Right cardiac atrium (tissue), 5 donors: ENCODE results near the gene NPBWR2. TPM values are rescaled to one million over a fixed set of nuclear protein-coding genes. Genes with fewer than 3 reads are reported as not detected.
"Not testable (repeated sequence)": the region's sequence is repeated elsewhere in the genome, so short reads cannot be mapped to it uniquely, and the experiment has no call there.

Source experiments
- ATAC-seq, 2 donors: fragments of 200-7000 bp; cut with Tn5 transposase; one replicate each; pipeline versions ENCODE4 v1.8.0 to v1.9.1; 2020; ENCODE audit warnings: moderate library complexity in 2 of 2, mild to moderate bottlenecking in 1 of 2
- DNase-seq, 3 donors: peaks; one replicate each; pipeline ENCODE4 v3.0.0-alpha.2; 2020
- H3K27ac ChIP-seq: one replicate; pipeline ENCODE4 v1.5.1; 2013; ENCODE audit warnings: mild to moderate bottlenecking, low read length, control low read depth, moderate library complexity
- H3K27me3 ChIP-seq: one replicate; pipeline ENCODE4 v1.6.1; 2013; ENCODE audit not compliant: control insufficient read depth, insufficient read depth
- H3K4me1 ChIP-seq: one replicate; pipeline ENCODE4 v1.6.1; 2013; ENCODE audit warnings: low read length; ENCODE audit not compliant: control insufficient read depth, insufficient read depth
- H3K4me3 ChIP-seq: one replicate; pipeline ENCODE4 v1.5.1; 2013; ENCODE audit warnings: low read length, control low read depth
- H3K9me3 ChIP-seq: one replicate; pipeline ENCODE4 v1.6.1; 2013; ENCODE audit warnings: low read length; ENCODE audit not compliant: control insufficient read depth
- WGBS: extraction: QIAGEN DNeasy Blood & Tissue Kit; methylation state at CpG from one replicate; pipeline ENCODE4 v1.1.7; 2013; 5-methylcytosine and 5-hydroxymethylcytosine counted together
- intact Hi-C, 4 donors: fragments of 100-400 bp; cut with DNase I; formaldehyde crosslinking; loops; one replicate each; pipeline versions ENCODE4 v1.11.0 to v1.14.0; 2022 to 2023
- polyA plus RNA-seq: library from polyadenylated mRNA; stranded (reverse); fragments of 200-250 nt; gene quantifications from one replicate; pipeline ENCODE4 v1.2.3, GENCODE V29; 2013
- total RNA-seq, 4 donors: library from RNA; stranded (reverse); fragmentation: NEBNext Ultra II Directional; extraction: Animal tissue kit (Norgen Biotek cat#: 25700); gene quantifications; one replicate each; pipeline ENCODE4 v1.2.1, GENCODE V29; 2021
- donor health status: healthy with polysubstance abuse.
- donor health status: DM: no; HTN: yes; CAD: no.
- donor health status: DM: no; HTN: no; CAD: no.
- donor health status: DM: no; HTN: yes; CAD: no; lungs with severe emphysema.
- donor health status: DM: yes; HTN: yes; CAD: no.

NPBWR2 gene
- total and polyA plus RNA-seq, 5 donors, result not detected

- WGBS, result 85% methylated on average over 10 of the region's 10 CpGs
- intact Hi-C loops, result no loop called here
- DNase-seq (peak in 1 of 3 donors; percentile 3), ATAC-seq (no peak)
- H3K27ac ChIP-seq, result no peak overlapping the region
- H3K9me3 ChIP-seq, result no peaks in the 10 kb centered on the region
- no peaks in the 10 kb centered on the region for H3K4me1 ChIP-seq
- H3K27me3 ChIP-seq, result no peaks in the 10 kb centered on the region
- no peak overlapping the region for H3K4me3 ChIP-seq
Measured at GRCh38 chr20:64130876-64131275, 23.5 kb upstream of the NPBWR2 start.

- intact Hi-C loops, result no loop called here
- peak in 1 of 3 donors; percentile 5 for DNase-seq
- 51% methylated on average over 5 of the region's 5 CpGs for WGBS
- Histone ChIP-seq H3K27ac (no peak overlapping the region), H3K4me3 (no peak overlapping the region), H3K27me3 (no peaks in the 10 kb centered on the region), H3K4me1 (no peaks in the 10 kb centered on the region), H3K9me3 (no peaks in the 10 kb centered on the region)
- no peak for ATAC-seq
Measured at GRCh38 chr20:64130271-64130670, 22.9 kb upstream of the NPBWR2 start.

GRCh38 chr20:64129146-64129782, 21.9 kb upstream of the NPBWR2 start:
- Histone ChIP-seq H3K27ac (no peak overlapping the region), H3K27me3 (no peaks in the 10 kb centered on the region), H3K4me1 (no peaks in the 10 kb centered on the region), H3K9me3 (no peaks in the 10 kb centered on the region), H3K4me3 (no peak overlapping the region)
- DNase-seq (peak in 2 of 3 donors; percentile 18 to 35), ATAC-seq (peak in 1 of 2 donors; percentile 11)
- WGBS, result 80% methylated on average over 11 of the region's 11 CpGs
- intact Hi-C loops, result no loop called here

- intact Hi-C loops, result loop anchor here in 2 of 4 donors (5.0 kb wide), 2 partner anchors 41 to 86 kb away; partner anchors contain the start of genes C20orf204 (in 1 of the 2), LKAAEAR1 (in 1 of the 2) and OPRL1 (in 1 of the 2)
Measured at GRCh38 chr20:64123517-64123916, 16.2 kb upstream of the NPBWR2 start.

GRCh38 chr20:64122927-64123326, 15.6 kb upstream of the NPBWR2 start:
- WGBS, result 83% methylated on average over 11 of the region's 11 CpGs
- H3K9me3 ChIP-seq, H3K4me3 ChIP-seq, ATAC-seq, H3K27me3 ChIP-seq, H3K4me1 ChIP-seq, DNase-seq, H3K27ac ChIP-seq: not testable (repeated sequence)
- intact Hi-C loops, result loop anchor here in 2 of 4 donors (5.0 kb wide), 2 partner anchors 41 to 86 kb away; partner anchors contain the start of genes C20orf204 (in 1 of the 2), LKAAEAR1 (in 1 of the 2) and OPRL1 (in 1 of the 2)

More at GRCh38 chr20:64123517-64123916, 16.2 kb upstream of the NPBWR2 start:
- not testable (repeated sequence) for H3K4me3 ChIP-seq, H3K27ac ChIP-seq, ATAC-seq, H3K9me3 ChIP-seq, H3K27me3 ChIP-seq, DNase-seq, H3K4me1 ChIP-seq
- WGBS, result 85% methylated on average over 11 of the region's 11 CpGs

- no peaks in the 10 kb centered on the region for H3K4me1 ChIP-seq
- ATAC-seq (no peak), DNase-seq (peak in 2 of 3 donors; percentile 4 to 21)
- 86% methylated on average over 12 of the region's 12 CpGs for WGBS
- H3K4me3 ChIP-seq, result no peak overlapping the region
- intact Hi-C loops, result loop anchor here in 2 of 4 donors (5.0 kb wide), 2 partner anchors 39 to 84 kb away; partner anchors contain the start of genes C20orf204 (in 1 of the 2), LKAAEAR1 (in 1 of the 2) and OPRL1 (in 1 of the 2)
- H3K9me3 ChIP-seq, result no peaks in the 10 kb centered on the region
- no peaks in the 10 kb centered on the region for H3K27me3 ChIP-seq
- H3K27ac ChIP-seq, result no peak overlapping the region
Measured at GRCh38 chr20:64121586-64121985, 14.2 kb upstream of the NPBWR2 start.

GRCh38 chr20:64119681-64120341, 12.4 kb upstream of the NPBWR2 start:
- H3K4me3 ChIP-seq, result no peak overlapping the region

GRCh38 chr20:64119301-64119680, 11.9 kb upstream of the NPBWR2 start:
- Histone ChIP-seq H3K4me1 (no peaks in the 10 kb centered on the region), H3K27me3 (no peaks in the 10 kb centered on the region), H3K4me3 (no peak overlapping the region), H3K27ac (no peak overlapping the region), H3K9me3 (no peaks in the 10 kb centered on the region)
- DNase-seq (no peak), ATAC-seq (no peak)
- intact Hi-C loops, result no loop called here
- WGBS, result 69% methylated on average over 8 of the region's 8 CpGs

More at GRCh38 chr20:64119681-64120341, 12.4 kb upstream of the NPBWR2 start:
- Histone ChIP-seq H3K27ac (no peak overlapping the region), H3K9me3 (no peaks in the 10 kb centered on the region), H3K4me1 (no peaks in the 10 kb centered on the region), H3K27me3 (no peaks in the 10 kb centered on the region)
- intact Hi-C loops, result loop anchor here in 2 of 4 donors (5.0 kb wide), 2 partner anchors 38 to 83 kb away; partner anchors contain the start of genes C20orf204 (in 1 of the 2), LKAAEAR1 (in 1 of the 2) and OPRL1 (in 1 of the 2)
- peak in 2 of 3 donors; percentile 42 to 55 for DNase-seq
- peak; percentile 34 to 47 for ATAC-seq
- 64% methylated on average over 14 of the region's 14 CpGs for WGBS

GRCh38 chr20:64117432-64117777, 10.0 kb upstream of the NPBWR2 start:
- H3K9me3 ChIP-seq, H3K4me1 ChIP-seq, H3K4me3 ChIP-seq, ATAC-seq, H3K27ac ChIP-seq, H3K27me3 ChIP-seq, intact Hi-C loops: not testable (repeated sequence)
- WGBS, result 68% methylated on average over 5 of the region's 6 CpGs
- DNase-seq, result peak in 2 of 3 donors; percentile 3 to 7

- peak in 1 of 2 donors; percentile 4 for ATAC-seq
- H3K9me3 ChIP-seq, result no peaks in the 10 kb centered on the region
- no peaks in the 10 kb centered on the region for H3K4me1 ChIP-seq
- peak in 2 of 3 donors; percentile 26 to 44 for DNase-seq
- no peaks in the 10 kb centered on the region for H3K27me3 ChIP-seq
- WGBS, result 77% methylated on average over 17 of the region's 17 CpGs
- no peak overlapping the region for H3K4me3 ChIP-seq
- no peak overlapping the region for H3K27ac ChIP-seq
- intact Hi-C loops, result no loop called here
Measured at GRCh38 chr20:64116541-64117431, 9.4 kb upstream of the NPBWR2 start.
